ENCODE results near the gene DGKI. TPM values are rescaled to one million over a fixed set of nuclear protein-coding genes. Genes with fewer than 3 reads are reported as not detected.

Gene DGKI
- total RNA-seq, 1 experiment from 2014 or later = 0.15 TPM

DNA sequence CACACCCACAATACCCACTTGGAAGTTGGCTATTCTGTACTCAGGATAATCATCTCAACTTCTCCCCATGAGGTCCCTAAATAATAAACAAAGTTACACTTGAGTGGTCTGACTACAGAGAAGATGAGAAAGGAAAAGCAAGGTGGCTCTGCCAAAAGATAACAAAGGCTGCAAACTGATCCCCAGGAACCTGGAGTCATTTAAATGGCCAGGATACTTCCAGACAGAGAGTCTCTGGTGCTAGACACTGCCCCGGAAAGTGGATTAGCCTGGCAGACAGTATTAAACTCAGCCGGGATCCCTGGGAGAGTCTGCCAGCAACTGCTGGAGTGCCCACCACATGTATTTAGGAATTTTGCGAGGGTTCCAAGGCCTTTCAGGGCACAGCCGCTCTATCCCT lies 93.7 kb downstream of the DGKI start:
- H3K27me3 ChIP-seq (ENCODE audit: insufficient read depth, low read length) = peaks cover 61% of the 10 kb centered on the region
- no peak overlapping the region for H2AFZ ChIP-seq (ENCODE audit: low read depth, low read length, poor library complexity, severe bottlenecking)
- CTCF ChIA-PET = no interaction called here
- DNase-seq (ENCODE audit: low read depth, low spot score) (no peak), ATAC-seq (no peak)
- no TSS peak for BruUV-seq (replicated peaks)
- intact Hi-C loops (cut with micrococcal nuclease) = no loop called here
- TF ChIP-seq RAD21 (IDR thresholded peaks at IDR 0.05; ENCODE audit: low read depth) (no peak), EZH2 (IDR thresholded peaks at IDR 0.05) (no peak), SRF (IDR thresholded peaks at IDR 0.05; ENCODE audit: low read depth) (no peak), JUND (IDR thresholded peaks at IDR 0.05) (no peak), CBX3 (IDR thresholded peaks at IDR 0.05; ENCODE audit: low read depth) (no peak), SP1 (IDR thresholded peaks at IDR 0.05; ENCODE audit: low read depth) (no peak)
- TF ChIP-seq, protein P1, sequence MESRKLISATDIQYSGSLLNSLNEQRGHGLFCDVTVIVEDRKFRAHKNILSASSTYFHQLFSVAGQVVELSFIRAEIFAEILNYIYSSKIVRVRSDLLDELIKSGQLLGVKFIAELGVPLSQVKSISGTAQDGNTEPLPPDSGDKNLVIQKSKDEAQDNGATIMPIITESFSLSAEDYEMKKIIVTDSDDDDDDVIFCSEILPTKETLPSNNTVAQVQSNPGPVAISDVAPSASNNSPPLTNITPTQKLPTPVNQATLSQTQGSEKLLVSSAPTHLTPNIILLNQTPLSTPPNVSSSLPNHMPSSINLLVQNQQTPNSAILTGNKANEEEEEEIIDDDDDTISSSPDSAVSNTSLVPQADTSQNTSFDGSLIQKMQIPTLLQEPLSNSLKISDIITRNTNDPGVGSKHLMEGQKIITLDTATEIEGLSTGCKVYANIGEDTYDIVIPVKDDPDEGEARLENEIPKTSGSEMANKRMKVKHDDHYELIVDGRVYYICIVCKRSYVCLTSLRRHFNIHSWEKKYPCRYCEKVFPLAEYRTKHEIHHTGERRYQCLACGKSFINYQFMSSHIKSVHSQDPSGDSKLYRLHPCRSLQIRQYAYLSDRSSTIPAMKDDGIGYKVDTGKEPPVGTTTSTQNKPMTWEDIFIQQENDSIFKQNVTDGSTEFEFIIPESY (IDR thresholded peaks at IDR 0.05; ENCODE audit: extremely low read depth, insufficient replicate concordance, low read length) = no peak
- TF ChIP-seq, protein P2, sequence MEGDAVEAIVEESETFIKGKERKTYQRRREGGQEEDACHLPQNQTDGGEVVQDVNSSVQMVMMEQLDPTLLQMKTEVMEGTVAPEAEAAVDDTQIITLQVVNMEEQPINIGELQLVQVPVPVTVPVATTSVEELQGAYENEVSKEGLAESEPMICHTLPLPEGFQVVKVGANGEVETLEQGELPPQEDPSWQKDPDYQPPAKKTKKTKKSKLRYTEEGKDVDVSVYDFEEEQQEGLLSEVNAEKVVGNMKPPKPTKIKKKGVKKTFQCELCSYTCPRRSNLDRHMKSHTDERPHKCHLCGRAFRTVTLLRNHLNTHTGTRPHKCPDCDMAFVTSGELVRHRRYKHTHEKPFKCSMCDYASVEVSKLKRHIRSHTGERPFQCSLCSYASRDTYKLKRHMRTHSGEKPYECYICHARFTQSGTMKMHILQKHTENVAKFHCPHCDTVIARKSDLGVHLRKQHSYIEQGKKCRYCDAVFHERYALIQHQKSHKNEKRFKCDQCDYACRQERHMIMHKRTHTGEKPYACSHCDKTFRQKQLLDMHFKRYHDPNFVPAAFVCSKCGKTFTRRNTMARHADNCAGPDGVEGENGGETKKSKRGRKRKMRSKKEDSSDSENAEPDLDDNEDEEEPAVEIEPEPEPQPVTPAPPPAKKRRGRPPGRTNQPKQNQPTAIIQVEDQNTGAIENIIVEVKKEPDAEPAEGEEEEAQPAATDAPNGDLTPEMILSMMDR (IDR thresholded peaks at IDR 0.05 in 2 of 3, conservative IDR thresholded peaks at IDR 0.05 in 1 of 3; ENCODE audit: borderline replicate concordance in 1 of 3, insufficient read depth in 1 of 3, low read depth in 2 of 3, low read length in 2 of 3) = no peak
- no peak overlapping the region for H3K4me2 ChIP-seq (ENCODE audit: low read length)
- H3K36me3 ChIP-seq (ENCODE audit: control insufficient read depth in 1 of 2, insufficient read depth in 2 of 2, low read length in 2 of 2) = no peaks in the 10 kb centered on the region
- no peaks in the 10 kb centered on the region for H3K9me3 ChIP-seq (ENCODE audit: control insufficient read depth in 1 of 2, insufficient read depth in 1 of 2, low read depth in 1 of 2, low read length in 2 of 2)
- no peaks in the 10 kb centered on the region for H3K9me2 ChIP-seq (ENCODE audit: insufficient read depth)
- no peak overlapping the region for H3K27ac ChIP-seq (ENCODE audit: low read depth, low read length)
- no peaks in the 10 kb centered on the region for H3K4me1 ChIP-seq (ENCODE audit: control insufficient read depth in 1 of 2, insufficient read depth in 2 of 2, low read length in 2 of 2)
- no peaks in the 10 kb centered on the region for H4K20me1 ChIP-seq (ENCODE audit: insufficient read depth)
- no peak overlapping the region for H3K9ac ChIP-seq (ENCODE audit: low read length)
- POLR2A ChIA-PET = no interaction called here
- H3K4me3 ChIP-seq (replicated peaks in 1 of 2; ENCODE audit: low read depth in 1 of 2, low read length in 2 of 2) = no peak overlapping the region
- RAD21 ChIA-PET (ENCODE audit: low non-redundant PET in 1 of 2, low total read pairs in 2 of 2, uncharacterized antibody in 2 of 2, unreplicated experiment in 2 of 2) = no interaction called here
- H3K79me2 ChIP-seq (ENCODE audit: insufficient read depth, low read length) = no peaks in the 10 kb centered on the region

Measured in HCT116 (cell line).